ENCODE measurements around the gene NHERF2. TPM values are rescaled to one million over a fixed set of nuclear protein-coding genes. Genes with fewer than 3 reads are reported as not detected.

Gene NHERF2
- total and polyA plus RNA-seq, 2 of the 4 experiments (the other 2 are of a cell fraction), result 18.6 to 77.8 TPM

DNA sequence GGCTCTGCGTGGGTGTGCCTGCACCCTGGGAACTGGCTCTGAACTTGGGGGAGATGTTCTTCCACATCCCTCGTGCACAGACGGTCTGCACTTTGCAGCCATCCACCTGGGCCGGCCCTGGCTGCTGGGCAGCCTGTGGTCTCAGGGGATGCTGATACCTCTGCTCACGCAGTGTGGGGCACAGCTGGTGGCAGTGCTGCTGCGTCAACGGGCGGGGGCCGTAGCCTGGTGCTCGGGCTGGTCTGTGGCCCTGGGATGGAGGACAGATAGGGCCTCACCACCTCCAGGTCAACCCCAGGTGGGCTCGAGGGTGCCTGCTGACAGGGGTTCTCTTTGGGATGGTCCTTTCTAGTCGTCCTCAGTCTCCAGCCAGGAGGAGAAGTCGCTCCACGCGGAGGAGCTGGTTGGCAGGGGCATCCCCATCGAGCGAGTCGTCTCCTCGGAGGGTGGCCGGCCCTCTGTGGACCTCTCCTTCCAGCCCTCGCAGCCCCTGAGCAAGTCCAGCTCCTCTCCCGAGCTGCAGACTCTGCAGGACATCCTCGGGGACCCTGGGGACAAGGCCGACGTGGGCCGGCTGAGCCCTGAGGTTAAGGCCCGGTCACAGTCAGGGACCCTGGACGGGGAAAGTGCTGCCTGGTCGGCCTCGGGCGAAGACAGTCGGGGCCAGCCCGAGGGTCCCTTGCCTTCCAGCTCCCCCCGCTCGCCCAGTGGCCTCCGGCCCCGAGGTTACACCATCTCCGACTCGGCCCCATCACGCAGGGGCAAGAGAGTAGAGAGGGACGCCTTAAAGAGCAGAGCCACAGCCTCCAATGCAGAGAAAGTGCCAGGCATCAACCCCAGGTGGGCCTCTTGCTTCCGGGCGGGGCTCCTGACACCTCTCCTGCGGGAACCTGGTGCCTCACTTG lies 57.4 kb downstream of the NHERF2 start (continued):
- no peak for TF ChIP-seq MXI1 (IDR thresholded peaks at IDR 0.05; ENCODE audit: borderline replicate concordance, low read depth, low read length)

DNA sequence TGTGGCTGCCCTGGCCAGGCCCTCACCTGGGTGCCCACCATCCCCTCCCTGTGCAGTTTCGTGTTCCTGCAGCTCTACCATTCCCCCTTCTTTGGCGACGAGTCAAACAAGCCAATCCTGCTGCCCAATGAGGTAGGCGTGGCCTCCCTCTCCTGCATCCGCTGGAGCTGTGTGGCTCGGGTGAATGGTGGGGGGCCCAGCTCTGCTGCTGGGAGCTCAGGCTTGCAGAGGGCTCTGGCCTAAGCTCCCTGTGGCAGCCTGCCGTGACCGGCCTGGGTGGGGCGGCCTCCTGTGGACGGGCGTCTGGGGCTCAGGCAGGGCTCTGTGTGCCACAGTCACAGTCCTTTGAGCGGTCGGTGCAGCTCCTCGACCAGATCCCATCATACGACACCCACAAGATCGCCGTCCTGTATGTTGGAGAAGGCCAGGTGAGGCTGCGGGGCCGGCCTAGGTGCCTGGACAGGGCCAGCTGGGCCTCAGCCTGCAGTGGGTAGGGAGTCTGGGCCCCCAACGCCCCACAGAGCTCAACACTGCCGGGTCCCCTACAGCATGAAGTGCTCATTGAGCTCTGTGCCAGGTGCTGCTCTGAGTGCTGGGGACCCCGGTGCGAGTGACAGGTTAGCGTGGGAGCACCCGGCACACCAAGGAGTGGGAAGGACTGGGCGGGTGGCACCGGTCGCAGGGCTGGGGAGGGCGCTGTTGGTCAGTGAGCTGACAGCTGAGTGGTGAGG lies 58.4 kb downstream of the NHERF2 start:
- TF ChIP-seq NFE2L2 (IDR thresholded peaks at IDR 0.05; ENCODE audit: low read depth, low read length) (no peak), RFX5 (IDR thresholded peaks at IDR 0.05; ENCODE audit: low read depth, low read length) (no peak), CTCF (conservative IDR thresholded peaks at IDR 0.05; ENCODE audit: low read depth, low read length) (no peak), FOS (IDR thresholded peaks at IDR 0.05; ENCODE audit: low read depth, low read length) (no peak), CHD1 (IDR thresholded peaks at IDR 0.05; ENCODE audit: low read depth, low read length) (no peak)
- TF ChIP-seq, protein P1, sequence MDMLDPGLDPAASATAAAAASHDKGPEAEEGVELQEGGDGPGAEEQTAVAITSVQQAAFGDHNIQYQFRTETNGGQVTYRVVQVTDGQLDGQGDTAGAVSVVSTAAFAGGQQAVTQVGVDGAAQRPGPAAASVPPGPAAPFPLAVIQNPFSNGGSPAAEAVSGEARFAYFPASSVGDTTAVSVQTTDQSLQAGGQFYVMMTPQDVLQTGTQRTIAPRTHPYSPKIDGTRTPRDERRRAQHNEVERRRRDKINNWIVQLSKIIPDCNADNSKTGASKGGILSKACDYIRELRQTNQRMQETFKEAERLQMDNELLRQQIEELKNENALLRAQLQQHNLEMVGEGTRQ (IDR thresholded peaks at IDR 0.05; ENCODE audit: low read depth, low read length), result no peak
- TF ChIP-seq, protein P2, sequence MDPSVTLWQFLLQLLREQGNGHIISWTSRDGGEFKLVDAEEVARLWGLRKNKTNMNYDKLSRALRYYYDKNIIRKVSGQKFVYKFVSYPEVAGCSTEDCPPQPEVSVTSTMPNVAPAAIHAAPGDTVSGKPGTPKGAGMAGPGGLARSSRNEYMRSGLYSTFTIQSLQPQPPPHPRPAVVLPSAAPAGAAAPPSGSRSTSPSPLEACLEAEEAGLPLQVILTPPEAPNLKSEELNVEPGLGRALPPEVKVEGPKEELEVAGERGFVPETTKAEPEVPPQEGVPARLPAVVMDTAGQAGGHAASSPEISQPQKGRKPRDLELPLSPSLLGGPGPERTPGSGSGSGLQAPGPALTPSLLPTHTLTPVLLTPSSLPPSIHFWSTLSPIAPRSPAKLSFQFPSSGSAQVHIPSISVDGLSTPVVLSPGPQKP (IDR thresholded peaks at IDR 0.05; ENCODE audit: borderline replicate concordance, low read depth, low read length), result no peak
- in situ Hi-C loops (cut with MboI; ENCODE audit: low sequenced_read_pairs), result no loop called here
- Histone ChIP-seq H3K18ac (ENCODE audit: low read depth, low read length) (no peak overlapping the region), H2BK20ac (ENCODE audit: low read depth, low read length) (no peak overlapping the region), H3K4me2 (ENCODE audit: low read depth, low read length) (no peak overlapping the region), H3K4ac (ENCODE audit: low read depth, low read length) (no peak overlapping the region), H2AFZ (replicated peaks; ENCODE audit: low read length, poor library complexity) (no peak overlapping the region), H4K8ac (ENCODE audit: low read depth in 2 of 2, low read length in 2 of 2) (no peak overlapping the region), H3K4me3 (ENCODE audit: insufficient read depth, low read depth, low read length) (no peak overlapping the region), H3K9me1 (ENCODE audit: insufficient read depth, low read length) (no peaks in the 10 kb centered on the region), H2BK120ac (ENCODE audit: low read depth, low read length) (no peak overlapping the region), H2AK5ac (ENCODE audit: low read depth, low read length) (no peak overlapping the region), H2AK9ac (replicated peaks; ENCODE audit: low read depth, low read length, poor library complexity) (peak overlapping the region; percentile 9), H3K9ac (ENCODE audit: low read depth, low read length) (no peak overlapping the region), H2BK15ac (ENCODE audit: low read depth, low read length) (no peak overlapping the region), H3K23ac (ENCODE audit: low read depth, low read length) (no peak overlapping the region), H3K27ac (ENCODE audit: insufficient read depth, low read length) (no peak overlapping the region), H3K9me3 (ENCODE audit: control insufficient read depth, insufficient read depth, low read length) (no peaks in the 10 kb centered on the region), H3K4me1 (ENCODE audit: control insufficient read depth, insufficient read depth, low read length) (peaks cover 3% of the 10 kb centered on the region; the same call in 1 of the 2 replicates), H4K5ac (ENCODE audit: low read depth, low read length) (no peak overlapping the region), H4K91ac (ENCODE audit: insufficient read depth, low read depth, low read length) (no peak overlapping the region), H3K36me3 (ENCODE audit: control insufficient read depth, insufficient read depth, low read length) (peaks cover 82% of the 10 kb centered on the region), H3K56ac (ENCODE audit: extremely low read depth, insufficient read depth, low read length) (no peak overlapping the region), H3K27me3 (ENCODE audit: control insufficient read depth, insufficient read depth, low read length) (no peaks in the 10 kb centered on the region), H3K79me1 (ENCODE audit: low read depth in 1 of 2, low read length in 2 of 2) (0 out of 4 replicates have a peak, but pooled peaks cover 0 to 3% of the 10 kb centered on the region in 2 experiments), H3K14ac (replicated peaks; ENCODE audit: low read depth, low read length) (no peak overlapping the region), H4K20me1 (ENCODE audit: insufficient read depth, low read length) (peaks cover 25% of the 10 kb centered on the region), H2BK5ac (ENCODE audit: low read depth, low read length, poor library complexity, severe bottlenecking) (no peak overlapping the region)
- no peak for DNase-seq
- WGBS, 2 experiments (ENCODE audit: extremely low coverage in 2 of 2, insufficient read length in 1 of 2), result 91% methylated on average over 14 of the region's 29 CpGs; no CpG with 5 or more reads in 1 of the 2 experiments
- no peak for ATAC-seq (ENCODE audit: low read depth)
- POLR2A ChIA-PET (ENCODE audit: unreplicated experiment), result no interaction called here
- BruUV-seq (replicated peaks), result no TSS peak
- intact Hi-C loops (cut with micrococcal nuclease), result no loop called here
- dilution Hi-C loops (cut with HindIII; ENCODE audit: low sequenced_read_pairs, unreplicated experiment), result no loop called here
- CTCF ChIA-PET, result no interaction called here
